OCI-LY1 (cell line): ENCODE results near the gene EML1.

Source experiments
- CTCF ChIP-seq: fragments of 200-600 bp; sonication (generic), shearing (Covaris generic); IDR thresholded peaks from 2 replicates; pipeline ENCODE4 v1.5.1; 2017; ENCODE audit warnings: mild to moderate bottlenecking, antibody characterized with exemption, low read length, moderate library complexity, mixed read lengths
- EZH2 ChIP-seq: fragments of 200-600 bp; sonication (generic), shearing (Covaris generic); IDR thresholded peaks from 2 replicates; pipeline ENCODE4 v1.8.0; 2017; ENCODE audit warnings: borderline replicate concordance, mixed run types, mild to moderate bottlenecking, antibody characterized with exemption, low read length, moderate library complexity, mixed read lengths

GRCh38 chr14:99896361-99896760 is 103.1 kb downstream of the EML1 start:
- TF ChIP-seq CTCF (no peak), EZH2 (no peak)
